SK-N-SH treated with all-trans-retinoic acid at 6 μM for 48 hours (cell line): ENCODE results near the gene VOPP1.

Source experiments
- ATAC-seq: fragments of 200-7000 bp; cut with Tn5 transposase; 3 replicates; pipeline ENCODE4 v1.9.1; 2020; ENCODE audit warnings: mild to moderate bottlenecking, moderate library complexity
- ARNTL ChIP-seq: fragments of 450-650 bp; formaldehyde crosslinking; IDR thresholded peaks from 2 replicates; pipeline ENCODE4 v1.5.0; 2020; ENCODE audit warnings: low read depth, mild to moderate bottlenecking, moderate library complexity, borderline replicate concordance
- BACH2 ChIP-seq: fragments of 250-450 bp; sonication (Bioruptor Pico); IDR thresholded peaks from 2 replicates; pipeline ENCODE4 v1.9.0; 2021; ENCODE audit warnings: mild to moderate bottlenecking, borderline replicate concordance
- CREB5 ChIP-seq: fragments of 250-450 bp; sonication (Bioruptor Pico); IDR thresholded peaks from 2 replicates; pipeline ENCODE4 v1.5.1; 2020; ENCODE audit warnings: low read depth, mild to moderate bottlenecking, moderate library complexity
- CSDC2 ChIP-seq: fragments of 250-450 bp; sonication (Bioruptor Pico); IDR thresholded peaks from 2 replicates; pipeline ENCODE4 v1.5.0; 2020; ENCODE audit warnings: mild to moderate bottlenecking, moderate library complexity
- GLIS3 ChIP-seq: fragments of 250-450 bp; sonication (Bioruptor Pico); IDR thresholded peaks from 2 replicates; pipeline ENCODE4 v1.5.0; 2020; ENCODE audit warnings: mild to moderate bottlenecking, moderate library complexity
- ISL1 ChIP-seq: fragments of 250-450 bp; sonication (Bioruptor Pico); IDR thresholded peaks from 2 replicates; pipeline ENCODE4 v2.1.2; 2022; ENCODE audit warnings: mild to moderate bottlenecking, moderate library complexity
- OSR1 ChIP-seq: fragments of 250-450 bp; sonication (Bioruptor Pico); IDR thresholded peaks from 2 replicates; pipeline ENCODE4 v1.8.0; 2022; ENCODE audit warnings: moderate library complexity, mild to moderate bottlenecking, inconsistent platforms
- POU6F1 ChIP-seq: fragments of 250-450 bp; sonication (Bioruptor Pico); IDR thresholded peaks from 2 replicates; pipeline ENCODE4 v1.8.0; 2021; ENCODE audit warnings: low read depth, mild to moderate bottlenecking, moderate library complexity, borderline replicate concordance
- PPARA ChIP-seq: fragments of 250-450 bp; sonication (Bioruptor Pico); IDR thresholded peaks from 2 replicates; pipeline ENCODE4 v1.5.0; 2020; ENCODE audit warnings: mild to moderate bottlenecking, borderline replicate concordance
- RARB ChIP-seq: fragments of 250-450 bp; sonication (Bioruptor Pico); IDR thresholded peaks from 2 replicates; pipeline ENCODE4 v1.8.0; 2021; ENCODE audit warnings: mild to moderate bottlenecking, moderate library complexity
- TCF4 ChIP-seq: fragments of 250-450 bp; sonication (Bioruptor Pico); IDR thresholded peaks from 2 replicates; pipeline ENCODE4 v1.8.0; 2021; ENCODE audit warnings: mild to moderate bottlenecking, moderate library complexity, borderline replicate concordance
- TOX ChIP-seq: fragments of 250-450 bp; sonication (Bioruptor Pico); IDR thresholded peaks from 2 replicates; pipeline ENCODE4 v1.8.0; 2021; ENCODE audit warnings: mild to moderate bottlenecking, moderate library complexity, borderline replicate concordance
- TSHZ2 ChIP-seq: fragments of 250-450 bp; sonication (Bioruptor Pico); IDR thresholded peaks from 2 replicates; pipeline ENCODE4 v1.5.0; 2020; ENCODE audit warnings: mild to moderate bottlenecking, moderate library complexity
- ZFP3 ChIP-seq: fragments of 250-450 bp; sonication (Bioruptor Pico); IDR thresholded peaks from 2 replicates; pipeline ENCODE4 v1.5.0; 2020; ENCODE audit warnings: mild to moderate bottlenecking, moderate library complexity
- ZFP30 ChIP-seq: fragments of 450-650 bp; formaldehyde crosslinking; IDR thresholded peaks from 2 replicates; pipeline ENCODE4 v1.5.0; 2022; ENCODE audit warnings: mild to moderate bottlenecking, moderate library complexity
- ZNF565 ChIP-seq: fragments of 450-650 bp; formaldehyde crosslinking; conservative IDR thresholded peaks from 2 replicates; pipeline ENCODE4 v1.5.0; 2020; ENCODE audit warnings: low read depth, mild to moderate bottlenecking, moderate library complexity
- ZNF70 ChIP-seq: fragments of 450-650 bp; formaldehyde crosslinking; IDR thresholded peaks from 2 replicates; pipeline ENCODE4 v1.5.0; 2020; ENCODE audit warnings: mild to moderate bottlenecking, moderate library complexity
- TF ChIP-seq, protein P1 (sequence below): fragments of 250-450 bp; sonication (Bioruptor Pico); IDR thresholded peaks from 2 replicates; pipeline ENCODE4 v1.8.0; 2020; ENCODE audit warnings: mild to moderate bottlenecking, moderate library complexity, borderline replicate concordance
- TF ChIP-seq, protein P2 (sequence below): fragments of 250-450 bp; sonication (Bioruptor Pico); IDR thresholded peaks from 2 replicates; pipeline ENCODE4 v1.5.1; 2021; ENCODE audit warnings: mild to moderate bottlenecking, moderate library complexity

Gene VOPP1

DNA sequence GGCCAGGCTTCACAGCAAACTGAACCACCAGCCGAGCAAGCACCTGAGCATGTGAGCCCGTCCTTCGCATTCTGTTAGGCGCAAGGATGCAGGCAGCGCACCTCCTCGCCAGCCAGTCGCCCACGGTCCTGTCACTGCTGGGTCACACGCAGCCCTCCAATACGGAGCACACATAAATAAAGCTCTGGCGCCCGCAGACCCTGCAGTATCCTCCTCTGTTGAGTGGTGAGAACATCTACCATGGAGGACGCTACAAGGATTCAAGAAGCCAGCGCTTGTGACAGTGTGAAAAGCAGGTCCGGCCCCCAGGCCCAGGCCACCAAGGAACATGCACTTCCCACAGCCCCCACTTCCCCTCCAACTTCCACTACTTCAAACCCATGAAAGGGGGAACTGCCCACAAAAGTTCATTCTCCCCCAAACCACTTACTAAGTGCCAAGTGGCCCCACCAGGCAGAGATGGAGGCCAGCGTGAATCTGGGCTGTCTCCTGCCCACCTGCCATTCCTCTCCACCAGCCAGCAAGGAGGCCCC is 34.8 kb downstream of the VOPP1 start:
- no peak for TF ChIP-seq PPARA (CRISPR knock-in tag)
- no peak for TF ChIP-seq CREB5
- TF ChIP-seq TSHZ2 = no peak
- TF ChIP-seq ARNTL = no peak
- TF ChIP-seq, protein P1, sequence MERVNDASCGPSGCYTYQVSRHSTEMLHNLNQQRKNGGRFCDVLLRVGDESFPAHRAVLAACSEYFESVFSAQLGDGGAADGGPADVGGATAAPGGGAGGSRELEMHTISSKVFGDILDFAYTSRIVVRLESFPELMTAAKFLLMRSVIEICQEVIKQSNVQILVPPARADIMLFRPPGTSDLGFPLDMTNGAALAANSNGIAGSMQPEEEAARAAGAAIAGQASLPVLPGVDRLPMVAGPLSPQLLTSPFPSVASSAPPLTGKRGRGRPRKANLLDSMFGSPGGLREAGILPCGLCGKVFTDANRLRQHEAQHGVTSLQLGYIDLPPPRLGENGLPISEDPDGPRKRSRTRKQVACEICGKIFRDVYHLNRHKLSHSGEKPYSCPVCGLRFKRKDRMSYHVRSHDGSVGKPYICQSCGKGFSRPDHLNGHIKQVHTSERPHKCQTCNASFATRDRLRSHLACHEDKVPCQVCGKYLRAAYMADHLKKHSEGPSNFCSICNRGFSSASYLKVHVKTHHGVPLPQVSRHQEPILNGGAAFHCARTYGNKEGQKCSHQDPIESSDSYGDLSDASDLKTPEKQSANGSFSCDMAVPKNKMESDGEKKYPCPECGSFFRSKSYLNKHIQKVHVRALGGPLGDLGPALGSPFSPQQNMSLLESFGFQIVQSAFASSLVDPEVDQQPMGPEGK (CRISPR knock-in tag) = no peak
- no peak for TF ChIP-seq ZFP30 (CRISPR knock-in tag)
- TF ChIP-seq TOX (CRISPR knock-in tag) = no peak
- TF ChIP-seq ZFP3 (CRISPR knock-in tag) = no peak
- ATAC-seq = no peak

- ATAC-seq = no peak
- TF ChIP-seq ZNF70 (CRISPR knock-in tag) = no peak
- TF ChIP-seq OSR1 = no peak
- no peak for TF ChIP-seq RARB (CRISPR knock-in tag)
These were observed 35.5 kb downstream of the VOPP1 start for GRCh38 chr7:55536619-55537457.

DNA sequence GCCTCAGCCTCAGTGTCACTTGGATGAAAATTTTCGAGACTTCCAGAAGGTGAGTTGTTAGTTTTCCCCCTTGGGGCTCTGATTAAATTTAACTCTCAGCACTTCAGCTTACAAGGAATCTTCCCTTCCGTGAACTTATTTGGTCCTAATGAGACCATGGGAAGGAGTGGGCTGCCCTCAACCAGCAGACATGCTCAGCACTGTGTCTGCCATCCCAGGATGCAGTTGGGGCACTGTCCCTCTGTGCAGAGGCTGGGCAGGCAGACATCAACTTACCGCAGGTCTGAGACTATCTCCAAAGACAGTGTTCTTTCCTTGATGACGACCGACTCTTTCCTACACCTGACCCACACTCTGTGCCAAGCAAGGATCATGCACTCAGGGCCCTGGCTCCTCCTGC is 36.7 kb downstream of the VOPP1 start:
- ATAC-seq = no peak
- TF ChIP-seq ZFP30 (CRISPR knock-in tag) = no peak

DNA sequence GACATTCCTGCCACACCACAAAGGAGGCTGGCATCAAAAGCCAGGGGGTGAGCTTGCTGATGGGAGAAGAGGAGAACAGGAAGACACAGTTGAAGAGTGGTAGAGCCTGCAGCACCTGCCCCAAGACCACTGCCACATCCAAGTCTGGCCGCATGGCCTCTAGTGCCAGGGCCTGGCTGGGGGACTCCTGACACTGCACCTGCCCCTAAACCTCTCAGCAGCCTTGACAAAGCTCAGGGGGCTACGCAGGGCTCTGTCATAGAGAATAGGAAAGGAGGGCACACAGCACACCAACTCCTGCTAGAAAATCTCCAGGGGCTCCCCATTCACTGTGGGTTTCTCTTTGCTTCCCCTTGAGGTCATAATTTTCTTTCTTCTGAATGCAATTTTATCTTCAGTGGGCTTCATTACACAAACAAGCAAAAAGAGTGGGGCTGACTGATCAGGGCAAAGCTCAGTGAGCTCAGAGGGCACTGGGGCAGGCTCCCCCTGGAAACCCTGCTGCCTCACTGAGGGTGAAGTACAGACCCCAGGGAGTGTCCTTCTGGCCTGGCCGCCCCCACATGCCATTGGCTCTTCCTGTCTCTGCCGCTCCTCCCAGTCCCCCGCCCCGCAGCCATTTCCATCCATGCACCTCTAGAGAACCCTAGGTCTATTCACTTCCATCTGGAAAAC is 37.2 kb downstream of the VOPP1 start:
- ATAC-seq = no peak
- no peak for TF ChIP-seq ARNTL
- TF ChIP-seq CREB5 = no peak
- TF ChIP-seq TOX (CRISPR knock-in tag) = no peak
- TF ChIP-seq ZFP30 (CRISPR knock-in tag) = no peak
- no peak for TF ChIP-seq OSR1
- TF ChIP-seq GLIS3 (CRISPR knock-in tag) = no peak
- no peak for TF ChIP-seq ISL1 (CRISPR knock-in tag)
- TF ChIP-seq POU6F1 (CRISPR knock-in tag) = no peak
- no peak for TF ChIP-seq ZNF565 (CRISPR knock-in tag)
- TF ChIP-seq, protein P2, sequence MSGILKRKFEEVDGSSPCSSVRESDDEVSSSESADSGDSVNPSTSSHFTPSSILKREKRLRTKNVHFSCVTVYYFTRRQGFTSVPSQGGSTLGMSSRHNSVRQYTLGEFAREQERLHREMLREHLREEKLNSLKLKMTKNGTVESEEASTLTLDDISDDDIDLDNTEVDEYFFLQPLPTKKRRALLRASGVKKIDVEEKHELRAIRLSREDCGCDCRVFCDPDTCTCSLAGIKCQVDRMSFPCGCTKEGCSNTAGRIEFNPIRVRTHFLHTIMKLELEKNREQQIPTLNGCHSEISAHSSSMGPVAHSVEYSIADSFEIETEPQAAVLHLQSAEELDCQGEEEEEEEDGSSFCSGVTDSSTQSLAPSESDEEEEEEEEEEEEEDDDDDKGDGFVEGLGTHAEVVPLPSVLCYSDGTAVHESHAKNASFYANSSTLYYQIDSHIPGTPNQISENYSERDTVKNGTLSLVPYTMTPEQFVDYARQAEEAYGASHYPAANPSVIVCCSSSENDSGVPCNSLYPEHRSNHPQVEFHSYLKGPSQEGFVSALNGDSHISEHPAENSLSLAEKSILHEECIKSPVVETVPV (CRISPR knock-in tag) = no peak
- no peak for TF ChIP-seq BACH2 (CRISPR knock-in tag)
- TF ChIP-seq CSDC2 = no peak
- no peak for TF ChIP-seq ZNF70 (CRISPR knock-in tag)
- TF ChIP-seq PPARA (CRISPR knock-in tag) = no peak
- TF ChIP-seq TCF4 (CRISPR knock-in tag) = no peak
- TF ChIP-seq ZFP3 (CRISPR knock-in tag) = no peak
- no peak for TF ChIP-seq RARB (CRISPR knock-in tag)
- TF ChIP-seq TSHZ2 = no peak
